NCI-H345 treated with DMSO at 0.1 percent for 48 hours (cell line): Measurements from ENCODE around the gene PTCH1.

ENCODE experiments used
- DNase-seq: peaks from one replicate; lab custom pipeline; 2025; ENCODE audit not compliant: unreplicated experiment; lab: John Stamatoyannopoulos, UW

PTCH1 gene

DNA sequence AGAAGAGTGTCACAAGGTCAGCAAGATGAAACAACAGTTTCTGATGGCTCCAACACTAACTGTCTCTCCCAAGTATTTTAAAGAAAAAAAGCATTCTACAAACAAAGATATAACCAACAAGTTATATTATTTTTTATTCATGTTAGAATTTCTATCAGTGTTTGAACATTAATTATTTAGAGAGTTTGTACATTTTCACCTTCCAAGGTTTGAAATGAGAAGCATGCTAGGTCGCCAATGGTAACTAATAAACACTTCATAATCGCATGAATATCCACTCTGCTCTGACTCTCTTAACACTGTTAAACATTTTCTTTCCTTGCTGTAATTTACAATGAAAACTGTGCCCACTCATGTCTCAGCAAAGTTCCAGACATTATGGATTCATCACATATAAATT lies 73.5 kb downstream of the PTCH1 start:
- DNase-seq = no peak

- DNase-seq = no peak
Observed at GRCh38 chr9:95441081-95441480, 75.7 kb downstream of the PTCH1 start.

GRCh38 chr9:95440447-95440846 lies 76.3 kb downstream of the PTCH1 start:
- DNase-seq = no peak

GRCh38 chr9:95438561-95439357 lies 78.0 kb downstream of the PTCH1 start:
- DNase-seq = no peak

GRCh38 chr9:95437559-95437958 lies 79.2 kb downstream of the PTCH1 start:
- DNase-seq = no peak

DNA sequence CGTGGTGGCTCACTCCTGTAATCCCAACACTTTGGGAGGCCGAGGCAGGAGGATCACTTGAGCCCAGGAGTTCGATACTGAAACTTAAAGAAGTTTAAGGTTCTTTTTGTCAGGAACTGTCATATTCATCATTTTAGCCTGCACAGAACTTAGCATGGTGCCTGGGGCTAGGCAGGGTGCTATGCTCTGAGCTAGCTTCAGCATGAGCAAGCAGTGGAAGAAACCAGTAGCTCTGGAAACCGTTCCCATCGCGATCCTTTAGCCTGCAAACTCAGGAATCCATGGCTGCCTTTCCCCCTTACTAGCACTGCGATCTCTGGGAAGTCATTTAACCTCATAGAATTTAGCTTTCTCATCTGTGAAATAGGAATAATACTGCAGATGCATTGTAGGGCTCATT lies 80.4 kb downstream of the PTCH1 start:
- DNase-seq = no peak

DNA sequence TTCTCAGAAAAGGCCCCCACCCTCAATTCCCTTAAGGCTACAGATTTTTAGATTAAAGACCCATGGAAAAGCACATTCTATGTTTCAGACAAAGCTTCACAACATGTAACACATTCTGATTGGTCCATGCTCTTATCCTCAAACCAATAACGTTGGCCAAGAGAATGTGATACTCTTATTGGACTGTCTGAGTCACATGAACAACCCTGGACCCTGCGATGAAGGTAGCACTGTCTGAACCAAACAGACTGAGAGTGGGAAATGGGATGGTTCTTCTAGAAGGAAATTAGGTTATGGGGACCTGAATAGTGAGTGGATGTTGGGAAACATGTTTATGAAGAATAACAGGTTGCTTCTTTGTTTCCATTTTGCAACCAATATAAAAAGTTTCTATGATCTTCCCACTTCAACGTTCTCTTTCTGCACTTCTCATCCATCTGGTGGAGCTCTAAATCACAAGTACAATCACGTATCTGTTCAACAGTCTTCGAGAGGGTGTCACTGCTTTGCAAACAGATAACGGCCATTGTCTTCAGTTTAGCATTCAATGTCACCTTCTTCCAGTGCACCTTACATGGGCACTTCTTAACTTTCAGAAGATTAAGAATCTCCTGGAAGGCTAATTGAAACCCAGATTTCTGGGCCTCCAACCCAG lies 81.6 kb downstream of the PTCH1 start:
- DNase-seq = no peak

DNA sequence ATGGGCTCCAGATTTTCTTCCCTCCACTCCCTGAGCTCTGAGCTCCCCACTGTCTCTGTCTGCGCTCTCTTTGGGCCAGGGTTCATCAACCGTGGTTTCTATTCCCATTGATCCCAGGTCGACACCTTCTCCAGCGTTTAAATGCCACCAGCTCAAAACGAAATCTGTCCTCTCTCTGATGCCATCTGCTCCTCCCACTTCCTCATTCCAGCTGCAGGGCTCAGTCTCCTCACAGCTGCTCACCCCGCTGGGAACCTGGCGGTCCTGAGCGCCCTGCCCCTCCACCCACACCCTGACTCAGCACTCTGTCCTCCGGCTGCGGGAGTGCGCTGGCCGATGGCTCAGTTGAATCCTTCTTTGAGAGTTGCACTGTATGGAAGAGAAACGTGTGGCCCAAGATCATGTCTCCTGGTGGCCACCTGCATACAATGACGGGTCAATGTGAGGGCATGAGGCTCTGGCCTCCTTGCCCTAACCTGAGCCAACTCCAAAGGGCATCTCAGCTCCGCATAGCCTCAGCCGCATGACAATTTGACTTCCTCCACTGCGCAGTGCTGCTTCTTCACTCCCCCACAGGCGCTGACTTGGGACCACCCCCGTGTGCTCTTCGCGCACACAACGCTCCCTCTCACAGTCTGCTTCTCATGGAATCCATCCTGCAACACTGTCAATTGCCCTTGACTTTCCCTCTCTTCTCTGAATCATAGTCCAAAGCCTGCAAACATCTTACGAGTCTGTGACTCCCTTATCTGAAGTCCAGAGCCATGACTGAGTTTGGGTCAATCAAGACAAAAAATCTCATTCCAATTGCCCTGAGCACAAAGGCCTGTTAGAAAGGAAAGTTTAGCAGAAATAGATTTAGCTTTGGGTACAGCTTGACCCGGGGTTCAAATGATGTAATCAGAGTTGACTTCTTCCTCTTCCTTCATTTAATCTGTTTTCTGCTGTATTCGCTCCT lies 82.4 kb downstream of the PTCH1 start:
- DNase-seq = no peak

GRCh38 chr9:95433096-95433819 lies 83.5 kb downstream of the PTCH1 start:
- no peak for DNase-seq

DNA sequence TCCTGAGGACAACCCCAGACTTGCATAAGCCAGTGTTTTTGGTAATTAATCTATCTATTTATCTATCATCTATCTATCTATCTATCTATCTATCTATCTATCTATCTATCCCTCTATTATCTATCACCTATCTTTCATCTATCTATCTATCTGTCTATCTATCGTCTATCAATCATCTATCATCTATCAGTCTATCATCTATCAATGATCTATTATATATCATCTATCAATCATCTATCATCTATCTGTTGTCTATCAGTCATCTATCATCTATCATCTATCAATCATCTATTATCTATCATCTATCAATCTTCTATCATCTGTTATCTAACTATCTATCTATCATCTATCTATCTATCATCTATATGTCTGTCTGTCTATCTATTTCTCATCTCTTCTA lies 85.5 kb downstream of the PTCH1 start:
- no peak for DNase-seq

- no peak for DNase-seq
Observed at GRCh38 chr9:95429948-95430620, 86.7 kb downstream of the PTCH1 start.

DNA sequence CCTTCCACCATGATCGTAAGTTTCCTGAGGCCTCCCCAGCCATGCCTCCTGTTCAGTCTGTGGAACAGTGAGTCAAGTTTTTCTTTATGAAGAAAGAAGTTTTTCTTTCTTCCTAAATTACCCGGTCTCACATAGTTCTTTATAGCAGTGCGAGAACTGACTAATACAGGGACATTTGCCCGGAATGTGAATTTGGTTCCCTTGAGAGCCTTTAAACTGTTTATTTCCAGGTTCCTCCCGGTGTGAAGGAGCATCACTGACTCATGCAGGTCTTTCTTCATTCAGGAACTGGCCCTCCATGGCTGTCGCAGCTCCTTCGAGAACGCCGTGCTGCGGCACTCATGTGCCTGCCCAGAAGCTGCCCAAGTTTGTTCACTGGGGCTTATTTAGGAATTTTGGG lies 87.7 kb downstream of the PTCH1 start:
- DNase-seq = no peak

GRCh38 chr9:95425910-95426551 lies 90.7 kb downstream of the PTCH1 start:
- DNase-seq = peak; percentile 10

DNA sequence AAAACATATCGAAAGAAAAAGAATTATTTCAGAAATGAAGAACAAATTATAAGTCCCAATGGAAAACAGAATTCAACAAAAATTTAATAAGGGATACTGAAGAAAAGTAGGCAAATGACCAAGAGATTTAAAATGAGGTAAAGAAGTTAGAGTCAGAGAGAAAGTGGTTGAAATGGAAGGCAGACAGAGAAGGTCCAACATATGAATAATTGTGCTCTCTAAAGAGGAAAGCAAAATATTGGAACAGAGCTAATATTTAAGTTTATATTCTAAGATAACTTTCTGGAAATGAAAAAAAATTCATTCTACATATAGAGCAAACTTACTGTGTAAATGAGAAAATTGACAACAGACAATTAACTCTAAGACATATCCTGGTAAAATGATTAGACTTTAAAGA lies 94.1 kb downstream of the PTCH1 start:
- no peak for DNase-seq

DNA sequence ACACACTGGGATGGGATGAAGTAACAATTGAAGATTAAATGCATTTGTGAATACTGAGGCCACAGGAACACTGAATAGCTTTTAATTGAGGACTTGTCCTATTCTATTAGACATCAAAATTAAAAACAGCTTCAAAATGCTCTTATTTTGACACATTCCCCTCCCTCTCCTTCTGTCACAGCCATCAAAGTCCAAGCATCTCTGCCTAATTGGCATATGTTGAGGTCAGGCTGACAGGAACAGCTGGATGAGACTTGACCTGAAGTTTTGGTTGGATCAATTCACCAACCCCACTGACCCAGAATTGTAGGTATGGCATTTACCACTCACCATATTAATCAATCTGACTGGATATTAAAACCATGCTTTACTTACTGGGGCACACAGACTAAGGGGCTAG lies 96.3 kb downstream of the PTCH1 start:
- no peak for DNase-seq

- DNase-seq = no peak
Observed at GRCh38 chr9:95419444-95419843, 97.3 kb downstream of the PTCH1 start.

DNA sequence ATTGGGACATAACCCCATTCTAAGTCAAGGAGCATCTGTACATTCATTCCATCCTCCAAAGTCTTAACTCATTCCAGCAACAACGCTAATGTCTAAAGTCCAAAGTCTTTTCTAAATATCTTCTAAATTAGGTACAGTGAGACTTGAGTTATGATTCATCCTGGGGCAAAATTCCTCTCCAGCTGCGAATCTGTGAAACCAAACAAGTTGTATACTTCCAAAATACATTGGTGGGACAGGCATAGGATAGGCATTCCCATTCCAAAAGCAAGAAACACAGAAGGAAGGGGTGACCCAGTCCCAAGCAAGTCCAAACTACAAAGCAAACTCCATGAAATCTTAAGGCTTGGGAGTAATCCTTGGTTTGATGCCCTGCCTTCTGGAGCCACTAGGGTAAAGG lies 101.6 kb downstream of the PTCH1 start:
- DNase-seq = no peak

GRCh38 chr9:95413793-95414192 lies 103.0 kb downstream of the PTCH1 start:
- DNase-seq = no peak

GRCh38 chr9:95411054-95411892 lies 105.5 kb downstream of the PTCH1 start:
- no peak for DNase-seq
